Measurements from ENCODE around the gene AQP5. TPM values are rescaled to one million over a fixed set of nuclear protein-coding genes. Genes with fewer than 3 reads are reported as not detected.

Gene AQP5
- total and polyA plus RNA-seq, 4 donors, result 7.5 to 57.1 (median 35.2) TPM

DNA sequence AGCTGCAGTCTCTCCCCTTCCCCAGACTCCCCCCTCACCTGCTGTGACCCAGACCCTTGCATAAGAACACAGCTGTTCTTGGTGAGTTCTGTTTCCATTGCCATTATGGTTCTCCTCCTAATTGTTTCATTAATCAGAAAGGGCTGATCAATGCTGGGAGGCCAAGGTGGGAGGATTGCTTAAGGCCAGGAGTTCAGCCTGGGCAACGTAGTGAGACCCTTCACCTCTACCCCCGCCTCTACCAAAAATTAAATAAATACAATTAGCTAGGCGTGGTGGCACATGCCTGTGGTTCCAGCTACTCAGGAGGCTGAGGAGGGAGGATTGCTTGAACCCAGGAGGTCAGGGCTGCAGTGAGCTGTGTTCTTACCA lies 40.8 kb upstream of the AQP5 start:
- H3K27ac ChIP-seq (ENCODE audit: low read depth in 1 of 2, low read length in 1 of 2), result no peak overlapping the region
- no peaks in the 10 kb centered on the region for H3K36me3 ChIP-seq (ENCODE audit: control insufficient read depth in 4 of 4, insufficient read depth in 4 of 4, low read length in 4 of 4)
- ATAC-seq (ENCODE audit: insufficient read depth, low FRiP score) (no peak), DNase-seq (no peak)
- H3K27me3 ChIP-seq (ENCODE audit: control insufficient read depth in 3 of 3, insufficient read depth in 3 of 3, low read length in 2 of 3), result no peaks in the 10 kb centered on the region
- H3K4me1 ChIP-seq (ENCODE audit: control insufficient read depth in 5 of 5, insufficient read depth in 5 of 5, low read length in 5 of 5), result peaks cover 0 to 7% (median 0%) of the 10 kb centered on the region in 5 donors
- H3K9ac ChIP-seq (ENCODE audit: insufficient read depth in 1 of 2, low read length in 2 of 2), result no peak overlapping the region
- H3K4me3 ChIP-seq, result no peak overlapping the region
- TF ChIP-seq CTCF (IDR thresholded peaks at IDR 0.05; ENCODE audit: control extremely low read depth, extremely low read depth), result no peak
- H3K9me3 ChIP-seq (ENCODE audit: control insufficient read depth in 4 of 4, insufficient read depth in 3 of 4, low read length in 3 of 4), result no peaks in the 10 kb centered on the region
- WGBS, 2 donors, result 80 to 86% methylated on average over 3 of the region's 3 CpGs

- Histone ChIP-seq H3K9ac (ENCODE audit: insufficient read depth in 1 of 2, low read length in 2 of 2) (no peak overlapping the region), H3K27ac (ENCODE audit: low read depth in 1 of 2, low read length in 1 of 2) (no peak overlapping the region), H3K9me3 (ENCODE audit: control insufficient read depth in 4 of 4, insufficient read depth in 3 of 4, low read length in 3 of 4) (no peaks in the 10 kb centered on the region), H3K4me3 (no peak overlapping the region), H3K27me3 (ENCODE audit: control insufficient read depth in 3 of 3, insufficient read depth in 3 of 3, low read length in 2 of 3) (no peaks in the 10 kb centered on the region), H3K36me3 (ENCODE audit: control insufficient read depth in 4 of 4, insufficient read depth in 4 of 4, low read length in 4 of 4) (no peaks in the 10 kb centered on the region), H3K4me1 (ENCODE audit: control insufficient read depth in 5 of 5, insufficient read depth in 5 of 5, low read length in 5 of 5) (peaks cover 0 to 7% (median 0%) of the 10 kb centered on the region in 5 donors)
- WGBS, 2 donors, result 69 to 79% methylated on average over 3 of the region's 3 CpGs
- no peak for DNase-seq
- no peak for ATAC-seq (ENCODE audit: insufficient read depth, low FRiP score)
- TF ChIP-seq CTCF (IDR thresholded peaks at IDR 0.05; ENCODE audit: control extremely low read depth, extremely low read depth), result no peak
These were observed 40.4 kb upstream of the AQP5 start for GRCh38 chr12:49921299-49921698.

GRCh38 chr12:49921936-49922335 lies 39.7 kb upstream of the AQP5 start:
- Histone ChIP-seq H3K27ac (ENCODE audit: low read depth in 1 of 2, low read length in 1 of 2) (no peak overlapping the region), H3K4me3 (no peak overlapping the region), H3K4me1 (ENCODE audit: control insufficient read depth in 5 of 5, insufficient read depth in 5 of 5, low read length in 5 of 5) (peaks cover 0 to 7% (median 0%) of the 10 kb centered on the region in 5 donors), H3K9me3 (ENCODE audit: control insufficient read depth in 4 of 4, insufficient read depth in 3 of 4, low read length in 3 of 4) (no peaks in the 10 kb centered on the region), H3K27me3 (ENCODE audit: control insufficient read depth in 3 of 3, insufficient read depth in 3 of 3, low read length in 2 of 3) (no peaks in the 10 kb centered on the region), H3K36me3 (ENCODE audit: control insufficient read depth in 4 of 4, insufficient read depth in 4 of 4, low read length in 4 of 4) (no peaks in the 10 kb centered on the region), H3K9ac (ENCODE audit: insufficient read depth in 1 of 2, low read length in 2 of 2) (no peak overlapping the region)
- no peak for TF ChIP-seq CTCF (IDR thresholded peaks at IDR 0.05; ENCODE audit: control extremely low read depth, extremely low read depth)
- DNase-seq (no peak), ATAC-seq (ENCODE audit: insufficient read depth, low FRiP score) (no peak)
- WGBS, 2 donors, result 76 to 80% methylated on average over 6 of the region's 6 CpGs

- peak in 1 of 3 donors; percentile 26 for DNase-seq
- Histone ChIP-seq H3K9ac (ENCODE audit: insufficient read depth in 1 of 2, low read length in 2 of 2) (no peak overlapping the region), H3K27ac (ENCODE audit: low read depth in 1 of 2, low read length in 1 of 2) (no peak overlapping the region), H3K27me3 (ENCODE audit: control insufficient read depth in 3 of 3, insufficient read depth in 3 of 3, low read length in 2 of 3) (no peaks in the 10 kb centered on the region), H3K36me3 (ENCODE audit: control insufficient read depth in 4 of 4, insufficient read depth in 4 of 4, low read length in 4 of 4) (no peaks in the 10 kb centered on the region), H3K9me3 (ENCODE audit: control insufficient read depth in 4 of 4, insufficient read depth in 3 of 4, low read length in 3 of 4) (no peaks in the 10 kb centered on the region), H3K4me3 (no peak overlapping the region), H3K4me1 (ENCODE audit: control insufficient read depth in 5 of 5, insufficient read depth in 5 of 5, low read length in 5 of 5) (peaks cover 0 to 7% (median 0%) of the 10 kb centered on the region in 5 donors)
- ATAC-seq (ENCODE audit: insufficient read depth, low FRiP score), result no peak
- 71 to 79% methylated on average over 12 of the region's 12 CpGs for WGBS, 2 donors
- no peak for TF ChIP-seq CTCF (IDR thresholded peaks at IDR 0.05; ENCODE audit: control extremely low read depth, extremely low read depth)
These were observed 39.2 kb upstream of the AQP5 start for GRCh38 chr12:49922349-49923034.
